LNCAP (cell line): ENCODE results near the gene CNGB1.

ENCODE experiments used
- CTCF ChIP-seq: fragments of 450-650 bp; IDR thresholded peaks from 2 replicates; pipeline ENCODE4 v1.5.1; 2017; ENCODE audit warnings: mild to moderate bottlenecking

CNGB1 gene

DNA sequence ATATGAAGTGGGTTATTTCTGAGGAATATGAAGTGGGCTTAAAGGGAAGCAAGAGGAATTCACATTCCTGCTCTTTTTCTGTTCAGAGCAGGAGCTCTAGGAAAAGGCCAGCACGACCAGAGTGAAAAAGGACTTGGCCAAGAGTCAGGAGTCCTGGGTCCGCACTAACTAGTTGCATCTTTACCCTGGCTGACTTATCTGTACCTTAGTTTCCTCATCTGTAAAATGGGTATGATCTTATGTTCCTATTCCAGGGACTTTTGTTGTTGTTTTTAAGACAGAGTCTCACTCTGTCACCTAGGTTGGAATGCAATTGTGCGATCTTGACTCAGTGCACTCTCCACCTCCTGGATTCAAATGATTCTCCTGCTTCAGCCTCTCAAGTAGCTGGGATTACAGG, 52.5 kb downstream of the CNGB1 start:
- no peak for TF ChIP-seq CTCF

- TF ChIP-seq CTCF: no peak
These were observed 54.0 kb downstream of the CNGB1 start for GRCh38 chr16:57916735-57917438.

GRCh38 chr16:57915811-57916488, 55.0 kb downstream of the CNGB1 start:
- TF ChIP-seq CTCF: no peak

DNA sequence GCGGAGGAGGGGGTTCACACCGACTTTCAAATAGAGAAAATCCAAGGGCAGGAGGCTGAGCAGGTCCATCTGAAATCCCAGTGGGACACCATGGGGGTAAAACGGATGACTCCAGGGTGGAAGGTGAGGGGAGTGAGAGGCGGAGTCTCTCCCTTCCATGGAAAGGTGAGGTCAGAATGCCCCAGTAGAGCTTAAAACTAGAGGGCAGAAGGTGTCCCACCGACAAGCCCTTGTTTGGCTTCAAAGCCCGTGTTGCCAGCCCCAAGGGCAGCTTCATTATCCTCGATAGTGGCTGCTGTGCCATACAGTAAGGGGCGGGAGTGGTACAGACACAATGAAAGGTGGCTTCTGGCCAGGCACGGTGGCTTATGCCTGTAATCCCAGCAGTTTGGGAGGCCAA, 55.7 kb downstream of the CNGB1 start:
- TF ChIP-seq CTCF: no peak

GRCh38 chr16:57914244-57915173, 56.4 kb downstream of the CNGB1 start:
- no peak for TF ChIP-seq CTCF

DNA sequence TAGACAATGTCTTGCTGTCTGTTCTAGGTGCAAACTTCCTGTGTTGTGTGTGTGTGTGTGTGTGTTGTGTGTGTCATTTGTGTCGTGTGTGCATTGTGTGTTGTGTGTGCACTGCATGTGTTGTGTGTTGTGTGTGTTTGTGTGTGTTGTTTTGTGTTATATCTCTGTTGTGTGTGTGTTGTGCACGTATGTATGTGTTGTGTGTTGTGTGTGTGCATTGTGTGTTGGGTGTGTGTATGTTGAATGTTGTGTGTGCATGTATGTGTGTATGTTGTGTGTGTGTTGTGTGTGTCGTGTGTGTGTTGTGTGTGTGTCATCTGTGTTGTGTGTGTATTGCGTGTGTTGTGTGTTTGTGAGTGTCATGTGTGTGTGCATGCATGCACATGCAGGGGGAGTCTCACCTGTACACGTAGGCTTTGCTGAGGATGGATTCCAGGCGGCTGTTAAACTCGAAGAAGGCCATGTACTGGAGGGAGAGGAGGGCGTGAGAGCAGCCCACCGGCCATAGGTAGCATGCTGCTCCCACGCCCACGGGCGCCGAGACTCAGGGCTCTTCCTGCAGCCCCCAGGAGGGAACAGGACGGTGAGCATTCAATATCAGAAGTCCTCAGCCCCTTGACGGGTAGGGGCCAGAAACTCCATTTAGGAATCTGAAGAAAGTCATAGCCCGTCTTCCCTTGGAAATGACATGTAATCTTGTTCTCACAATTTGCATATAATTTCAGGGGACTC, 58.2 kb downstream of the CNGB1 start:
- TF ChIP-seq CTCF: no peak

GRCh38 chr16:57911743-57912142, 59.2 kb downstream of the CNGB1 start:
- TF ChIP-seq CTCF: no peak
